ENCODE results near the gene SEMA3G. TPM values are rescaled to one million over a fixed set of nuclear protein-coding genes. Genes with fewer than 3 reads are reported as not detected.
A peak's percentile ranks its signal among the peaks of the same experiment; 100 is the strongest.

Gene SEMA3G
- total RNA-seq, 1 experiment from 2014 or later = not detected

- DNase-seq (ENCODE audit: low spot score) = no peak
- no peaks in the 10 kb centered on the region for H3K9me3 ChIP-seq (ENCODE audit: low read depth, low read length, poor library complexity, severe bottlenecking)
- H3K4me3 ChIP-seq (ENCODE audit: low read depth, low read length, poor library complexity, severe bottlenecking) = no peak overlapping the region
- no peaks in the 10 kb centered on the region for H3K4me1 ChIP-seq (ENCODE audit: insufficient read depth, low read length, poor library complexity, severe bottlenecking)
- TF ChIP-seq CTCF (conservative IDR thresholded peaks at IDR 0.05; ENCODE audit: low read depth, low read length) (no peak), EZH2 (IDR thresholded peaks at IDR 0.05; ENCODE audit: borderline replicate concordance, low read depth, low read length, poor library complexity, severe bottlenecking) (no peak)
- peaks cover 6% of the 10 kb centered on the region for H3K36me3 ChIP-seq (ENCODE audit: insufficient read depth, low read length, poor library complexity, severe bottlenecking)
- no peak overlapping the region for H3K27ac ChIP-seq (ENCODE audit: low read depth, low read length, poor library complexity, severe bottlenecking)
- ChIA-PET CTCF (no interaction called here), POLR2A (ENCODE audit: low non-redundant PET) (no interaction called here)
- TSS peak; percentile 27 for BruUV-seq (replicated peaks)
- no peaks in the 10 kb centered on the region for H3K27me3 ChIP-seq (replicated peaks; ENCODE audit: insufficient read depth, low read depth, low read length, poor library complexity)
- intact Hi-C loops (cut with micrococcal nuclease; ENCODE audit: unreplicated experiment) = no loop called here
Measured at GRCh38 chr3:52402101-52402521, 42.8 kb downstream of the SEMA3G start.

GRCh38 chr3:52401551-52401950 is 43.4 kb downstream of the SEMA3G start:
- peaks cover 6% of the 10 kb centered on the region for H3K36me3 ChIP-seq (ENCODE audit: insufficient read depth, low read length, poor library complexity, severe bottlenecking)
- no peaks in the 10 kb centered on the region for H3K9me3 ChIP-seq (ENCODE audit: low read depth, low read length, poor library complexity, severe bottlenecking)
- no peak for DNase-seq (ENCODE audit: low spot score)
- intact Hi-C loops (cut with micrococcal nuclease; ENCODE audit: unreplicated experiment) = no loop called here
- H3K27ac ChIP-seq (ENCODE audit: low read depth, low read length, poor library complexity, severe bottlenecking) = no peak overlapping the region
- no peaks in the 10 kb centered on the region for H3K4me1 ChIP-seq (ENCODE audit: insufficient read depth, low read length, poor library complexity, severe bottlenecking)
- ChIA-PET CTCF (no interaction called here), POLR2A (ENCODE audit: low non-redundant PET) (no interaction called here)
- H3K27me3 ChIP-seq (replicated peaks; ENCODE audit: insufficient read depth, low read depth, low read length, poor library complexity) = no peaks in the 10 kb centered on the region
- BruUV-seq (replicated peaks) = no TSS peak
- H3K4me3 ChIP-seq (ENCODE audit: low read depth, low read length, poor library complexity, severe bottlenecking) = no peak overlapping the region
- TF ChIP-seq CTCF (conservative IDR thresholded peaks at IDR 0.05; ENCODE audit: low read depth, low read length) (no peak), EZH2 (IDR thresholded peaks at IDR 0.05; ENCODE audit: borderline replicate concordance, low read depth, low read length, poor library complexity, severe bottlenecking) (no peak)

- Histone ChIP-seq H3K9me3 (ENCODE audit: low read depth, low read length, poor library complexity, severe bottlenecking) (no peaks in the 10 kb centered on the region), H3K27me3 (replicated peaks; ENCODE audit: insufficient read depth, low read depth, low read length, poor library complexity) (no peaks in the 10 kb centered on the region), H3K36me3 (ENCODE audit: insufficient read depth, low read length, poor library complexity, severe bottlenecking) (peaks cover 6% of the 10 kb centered on the region), H3K4me1 (ENCODE audit: insufficient read depth, low read length, poor library complexity, severe bottlenecking) (no peaks in the 10 kb centered on the region), H3K4me3 (ENCODE audit: low read depth, low read length, poor library complexity, severe bottlenecking) (no peak overlapping the region), H3K27ac (ENCODE audit: low read depth, low read length, poor library complexity, severe bottlenecking) (no peak overlapping the region)
- no TSS peak for BruUV-seq (replicated peaks)
- intact Hi-C loops (cut with micrococcal nuclease; ENCODE audit: unreplicated experiment) = no loop called here
- ChIA-PET POLR2A (ENCODE audit: low non-redundant PET) (no interaction called here), CTCF (no interaction called here)
- DNase-seq (ENCODE audit: low spot score) = no peak
- TF ChIP-seq EZH2 (IDR thresholded peaks at IDR 0.05; ENCODE audit: borderline replicate concordance, low read depth, low read length, poor library complexity, severe bottlenecking) (no peak), CTCF (conservative IDR thresholded peaks at IDR 0.05; ENCODE audit: low read depth, low read length) (no peak)
Measured at GRCh38 chr3:52401021-52401420, 43.9 kb downstream of the SEMA3G start.
